Measurements from ENCODE around the gene CAMSAP2. TPM values are rescaled to one million over a fixed set of nuclear protein-coding genes. Genes with fewer than 3 reads are reported as not detected.

CAMSAP2 gene
- total and polyA plus RNA-seq, 2 of the 8 experiments (the other 6 are each of a cell fraction or from before 2014, with no cell fraction given): 4.2 to 27.6 TPM

DNA sequence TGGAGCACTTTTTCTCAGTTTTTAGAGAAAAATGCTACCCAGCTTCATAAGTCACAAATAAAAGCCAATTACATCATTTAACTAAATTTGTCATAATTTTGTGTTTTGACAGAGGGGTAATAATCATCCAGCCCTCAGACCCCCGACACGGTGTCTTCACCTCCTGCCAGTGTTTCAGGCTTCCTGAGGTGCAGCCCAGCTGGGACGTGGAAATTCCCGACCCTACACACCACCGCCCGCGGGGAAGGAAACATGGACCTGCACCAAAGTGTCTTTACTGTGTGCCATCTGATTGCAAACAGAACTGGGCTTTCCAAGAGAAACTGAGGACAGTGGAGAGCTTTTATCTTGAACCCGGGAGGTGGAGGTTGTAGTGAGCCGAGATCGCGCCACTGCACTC lies 148.3 kb downstream of the CAMSAP2 start:
- Histone ChIP-seq H3K18ac (ENCODE audit: extremely low read depth, low read length) (no peak overlapping the region), H3K27me3 (replicated peaks in 1 of 4; ENCODE audit: control insufficient read depth in 3 of 4, extremely low read depth in 1 of 4, insufficient read depth in 3 of 4, low read length in 3 of 4) (no peaks in the 10 kb centered on the region), H3K56ac (replicated peaks; ENCODE audit: insufficient read length, low read depth, low read length) (no peak overlapping the region), H3K4me1 (replicated peaks in 1 of 4; ENCODE audit: control insufficient read depth in 3 of 4, insufficient read depth in 4 of 4, low read length in 3 of 4) (peaks cover 3 to 15% (median 10%) of the 10 kb centered on the region in 4 experiments), H3K27ac (ENCODE audit: low read depth, low read length) (no peak overlapping the region), H3K14ac (ENCODE audit: insufficient read length) (no peak overlapping the region), H2BK20ac (ENCODE audit: low read length) (no peak overlapping the region), H3K79me2 (ENCODE audit: control insufficient read depth in 1 of 2, insufficient read depth in 2 of 2, low read length in 2 of 2) (0 out of 4 replicates have a peak, but pooled peaks cover 0 to under 1% of the 10 kb centered on the region in 2 experiments), H4K5ac (ENCODE audit: insufficient read length, low read depth, low read length) (no peak overlapping the region), H4K91ac (replicated peaks; ENCODE audit: insufficient read length, low read length) (no peak overlapping the region), H3K4me3 (ENCODE audit: extremely low read depth in 1 of 4, insufficient read depth in 2 of 4, low read depth in 3 of 4, low read length in 4 of 4) (no peak overlapping the region), H3K9ac (replicated peaks in 1 of 4; ENCODE audit: extremely low read depth in 1 of 4, low read depth in 3 of 4, low read length in 3 of 4) (no peak overlapping the region), H2BK12ac (ENCODE audit: low read depth, low read length) (no peak overlapping the region; the same call in 1 of the 2 replicates), H3K23ac (ENCODE audit: insufficient read length) (no peak overlapping the region), H3K4me2 (ENCODE audit: insufficient read depth in 1 of 2, low read depth in 2 of 2, low read length in 2 of 2) (no peak overlapping the region), H4K20me1 (replicated peaks in 1 of 2; ENCODE audit: control insufficient read depth in 1 of 2, insufficient read depth in 2 of 2, low read length in 2 of 2) (no peaks in the 10 kb centered on the region), H3K36me3 (ENCODE audit: control insufficient read depth in 2 of 4, insufficient read depth in 4 of 4, low read length in 3 of 4) (no peaks in the 10 kb centered on the region), H3K23me2 (ENCODE audit: low read depth, low read length) (peaks cover 4% of the 10 kb centered on the region), H3K79me1 (ENCODE audit: low read depth, low read length) (no peaks in the 10 kb centered on the region), H2BK15ac (ENCODE audit: low read length) (no peak overlapping the region), H4K8ac (ENCODE audit: extremely low read depth, insufficient read depth, low read length) (0 out of 2 replicates have a peak overlapping the region, but pooled peaks have one; percentile 51), H2AK5ac (ENCODE audit: low read depth, low read length) (no peak overlapping the region), H3K4ac (replicated peaks; ENCODE audit: insufficient read length, low read depth, low read length) (no peak overlapping the region), H2BK120ac (replicated peaks; ENCODE audit: low read depth, low read length) (no peak overlapping the region), H2AFZ (ENCODE audit: low read length) (no peak overlapping the region), H2BK5ac (ENCODE audit: low read depth, low read length) (no peak overlapping the region), H3K9me3 (ENCODE audit: insufficient read depth in 2 of 2, low read depth in 1 of 2, low read length in 1 of 2) (no peaks in the 10 kb centered on the region)
- ChIA-PET CTCF (ENCODE audit: partially characterized antibody) (interaction anchor here (0.6 to 8.6 kb wide), 2 partner anchors 8 to 72 kb away, joined by 4 to 47 read pairs; no protein-coding TSS in a partner anchor), POLR2A (ENCODE audit: partially characterized antibody) (interaction anchor here (0.6 to 1.0 kb wide), 2 partner anchors 10 to 18 kb away, joined by 3 read pairs; no protein-coding TSS in a partner anchor)
- FAIRE-seq (no peak), DNase-seq (ENCODE audit: low read depth in 1 of 2, low spot score in 2 of 2) (no peak)
- WGBS, 2 experiments (ENCODE audit: extremely low coverage in 1 of 2, insufficient coverage in 1 of 2, insufficient read length in 1 of 2, insufficient replicate concordance in 2 of 2, low coverage in 1 of 2, low lambda C conversion rate in 2 of 2, missing lambda C conversion rate in 1 of 2): 85% methylated on average over 10 of the region's 11 CpGs; no CpG with 5 or more reads in 1 of the 2 experiments
- TF ChIP-seq KDM4A (IDR thresholded peaks at IDR 0.05; ENCODE audit: low read depth, low read length, severe bottlenecking) (no peak), EGR1 (IDR thresholded peaks at IDR 0.05; ENCODE audit: borderline replicate concordance, low read depth, low read length) (no peak), KDM5A (IDR thresholded peaks at IDR 0.05; ENCODE audit: low read length) (no peak), GABPA (IDR thresholded peaks at IDR 0.05; ENCODE audit: borderline replicate concordance, insufficient read depth, low read length) (no peak), MAFK (IDR thresholded peaks at IDR 0.05; ENCODE audit: low read depth, low read length) (no peak), CBX8 (IDR thresholded peaks at IDR 0.05; ENCODE audit: borderline replicate concordance, low read depth, low read length) (no peak), RFX5 (IDR thresholded peaks at IDR 0.05; ENCODE audit: borderline replicate concordance, low read depth, low read length) (no peak), POLR2AphosphoS5 (IDR thresholded peaks at IDR 0.05; ENCODE audit: low read depth, low read length) (no peak), SP2 (IDR thresholded peaks at IDR 0.05; ENCODE audit: low read length) (no peak), CHD1 (IDR thresholded peaks at IDR 0.05; ENCODE audit: low read depth, low read length) (no peak), CHD2 (IDR thresholded peaks at IDR 0.05; ENCODE audit: low read length) (no peak), TCF12 (IDR thresholded peaks at IDR 0.05; ENCODE audit: low read depth, low read length) (no peak), SIRT6 (IDR thresholded peaks at IDR 0.05; ENCODE audit: low read length) (no peak), POU5F1 (IDR thresholded peaks at IDR 0.05; ENCODE audit: low read depth, low read length) (no peak), RXRA (IDR thresholded peaks at IDR 0.05; ENCODE audit: insufficient read depth, low read depth, low read length) (no peak), SAP30 (IDR thresholded peaks at IDR 0.05; ENCODE audit: insufficient read depth, insufficient replicate concordance, low read length) (no peak)
